HG03097 (cell line): Measurements from ENCODE around the gene GPR152.

ENCODE experiments used
- ATAC-seq: cut with Tn5 transposase; IDR thresholded peaks from one replicate; pipeline ENCODE4 v1.9.1; 2021; ENCODE audit not compliant: unreplicated experiment, low FRiP score

GPR152 gene

GRCh38 chr11:67452141-67452952, at the start of gene GPR152:
Gene GPR152, minus strand, starts transcription at chr11:67452729. Its CDS starts 5 bp downstream, at chr11:67452724.
- no peak for ATAC-seq

GRCh38 chr11:67501854-67502253, 49.3 kb upstream of the GPR152 start:
- no peak for ATAC-seq

GRCh38 chr11:67500831-67501715, 48.5 kb upstream of the GPR152 start:
- no peak for ATAC-seq

GRCh38 chr11:67500484-67500821, 47.9 kb upstream of the GPR152 start:
- ATAC-seq: no peak

GRCh38 chr11:67499808-67500483, 47.4 kb upstream of the GPR152 start:
- ATAC-seq: no peak

GRCh38 chr11:67498544-67498972, 46.0 kb upstream of the GPR152 start:
- no peak for ATAC-seq

- ATAC-seq: no peak
Measured at GRCh38 chr11:67497656-67498291, 45.2 kb upstream of the GPR152 start.

GRCh38 chr11:67496113-67496512, 43.6 kb upstream of the GPR152 start:
- ATAC-seq: no peak

GRCh38 chr11:67495234-67496005, 42.9 kb upstream of the GPR152 start:
- no peak for ATAC-seq

- no peak for ATAC-seq
Measured at GRCh38 chr11:67494371-67495233, 42.1 kb upstream of the GPR152 start.

GRCh38 chr11:67493548-67494370, 41.2 kb upstream of the GPR152 start:
- no peak for ATAC-seq

- no peak for ATAC-seq
Measured at GRCh38 chr11:67492801-67493547, 40.4 kb upstream of the GPR152 start.

GRCh38 chr11:67492069-67492727, 39.7 kb upstream of the GPR152 start:
- no peak for ATAC-seq

GRCh38 chr11:67491276-67492068, 38.9 kb upstream of the GPR152 start:
- ATAC-seq: no peak

- ATAC-seq: no peak
Measured at GRCh38 chr11:67490727-67491065, 38.2 kb upstream of the GPR152 start.
